Measurements from ENCODE around the gene KIF26A.
"Not testable (repeated sequence)": the region's sequence is repeated elsewhere in the genome, so short reads cannot be mapped to it uniquely, and the experiment has no call there.

Gene KIF26A

DNA sequence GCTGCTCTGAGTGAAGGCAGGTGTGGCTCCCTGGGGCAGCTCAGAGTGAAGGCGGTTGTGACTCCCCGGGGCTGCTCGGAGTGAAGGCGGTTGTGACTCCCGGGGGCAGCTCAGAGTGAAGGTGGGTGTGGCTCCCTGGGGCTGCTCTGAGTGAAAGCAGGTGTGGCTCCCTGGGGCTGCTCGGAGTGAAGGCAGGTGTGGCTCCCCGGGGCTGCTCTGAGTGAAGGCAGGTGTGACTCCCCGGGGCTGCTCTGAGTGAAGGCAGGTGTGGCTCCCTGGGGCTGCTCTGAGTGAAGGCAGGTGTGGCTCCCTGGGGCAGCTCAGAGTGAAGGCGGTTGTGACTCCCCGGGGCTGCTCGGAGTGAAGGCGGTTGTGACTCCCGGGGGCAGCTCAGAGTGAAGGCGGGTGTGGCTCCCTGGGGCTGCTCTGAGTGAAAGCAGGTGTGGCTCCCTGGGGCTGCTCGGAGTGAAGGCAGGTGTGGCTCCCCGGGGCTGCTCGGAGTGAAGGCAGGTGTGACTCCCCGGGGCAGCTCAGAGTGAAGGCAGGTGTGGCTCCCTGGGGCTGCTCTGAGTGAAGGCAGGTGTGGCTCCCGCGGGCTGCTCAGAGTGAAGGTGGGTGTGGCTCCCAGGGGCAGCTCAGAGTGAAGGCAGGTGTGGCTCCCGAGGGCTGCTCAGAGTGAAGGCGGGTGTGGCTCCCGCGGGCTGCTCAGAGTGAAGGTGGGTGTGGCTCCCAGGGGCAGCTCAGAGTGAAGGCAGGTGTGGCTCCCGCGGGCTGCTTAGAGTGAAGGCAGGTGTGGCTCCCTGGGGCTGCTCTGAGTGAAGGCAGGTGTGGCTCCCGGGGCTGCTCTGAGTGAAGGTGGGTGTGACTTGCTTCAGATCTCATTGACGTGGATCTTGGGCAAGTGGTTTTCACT, 87.1 kb downstream of the KIF26A start:
- DNase-seq, result not testable (repeated sequence)

- DNase-seq, result no peak
These were observed 88.3 kb downstream of the KIF26A start for GRCh38 chr14:104226421-104227383.

- no peak for DNase-seq
These were observed 89.4 kb downstream of the KIF26A start for GRCh38 chr14:104227806-104228205.

GRCh38 chr14:104228221-104228620, 89.8 kb downstream of the KIF26A start:
- no peak for DNase-seq

DNA sequence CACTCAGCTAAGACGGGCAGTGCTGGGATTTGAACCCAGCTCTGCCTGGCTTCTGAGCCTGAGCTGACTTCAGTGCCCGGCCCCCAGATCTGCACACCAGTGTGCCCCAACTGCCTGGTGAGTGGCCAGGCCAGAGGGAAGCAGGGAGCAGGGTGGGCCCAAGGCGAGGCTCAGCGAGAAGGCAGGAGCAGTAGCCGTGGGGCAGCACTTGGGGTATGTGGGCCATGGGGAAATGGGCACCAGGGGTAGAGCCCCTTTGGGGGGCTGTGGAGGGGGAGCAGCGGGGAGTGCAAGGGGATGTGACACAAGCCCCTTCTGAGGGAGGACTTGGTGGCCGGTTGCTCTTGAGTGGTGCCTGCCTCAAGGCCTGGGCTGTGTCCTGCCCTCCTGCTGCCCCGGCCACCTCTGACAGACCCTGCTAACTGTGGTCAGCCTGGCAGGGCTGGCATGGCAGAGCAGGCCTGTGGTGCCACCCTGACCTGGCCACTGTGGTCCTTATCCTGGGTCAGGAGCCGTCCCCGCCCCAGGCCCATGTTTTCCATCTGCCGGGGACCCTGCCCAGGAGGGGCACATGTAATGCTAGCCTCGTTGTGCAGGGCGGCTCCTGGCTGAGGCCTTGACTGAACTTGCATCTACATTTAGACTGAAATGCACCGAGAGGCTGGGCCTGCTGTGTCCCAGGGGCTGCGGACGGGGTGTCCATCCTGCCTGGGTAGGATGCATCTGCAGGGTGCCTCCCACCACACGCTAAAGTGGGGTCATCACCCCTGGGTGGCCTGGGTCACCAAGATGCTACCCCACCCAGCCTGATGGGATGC, 90.5 kb downstream of the KIF26A start:
- no peak for DNase-seq

DNA sequence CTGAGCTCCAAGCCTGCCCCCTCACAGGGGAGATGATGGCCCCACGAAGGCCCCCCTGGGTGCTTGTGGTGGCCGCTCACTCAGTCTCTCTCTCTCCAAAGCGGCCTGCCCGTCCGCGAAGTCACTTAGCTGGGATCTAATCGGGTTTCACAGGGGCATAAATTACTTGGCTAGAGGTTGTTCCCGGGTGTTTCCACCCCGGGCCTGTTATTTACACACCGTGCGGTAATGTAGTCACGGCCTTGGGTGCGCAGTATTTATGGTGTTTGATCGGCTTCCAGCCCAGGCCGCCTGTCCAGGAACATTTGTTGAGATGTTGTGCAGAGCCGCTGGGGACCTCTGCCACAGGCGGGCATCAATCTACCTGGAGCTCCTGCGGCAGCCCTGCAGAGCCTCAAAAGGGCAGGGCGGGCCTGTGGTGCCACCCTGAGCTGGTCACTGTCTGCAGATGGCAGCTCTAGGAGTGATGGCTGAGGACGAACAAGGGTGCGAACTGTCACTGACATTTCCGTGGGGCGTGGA, 91.2 kb downstream of the KIF26A start:
- no peak for DNase-seq

DNA sequence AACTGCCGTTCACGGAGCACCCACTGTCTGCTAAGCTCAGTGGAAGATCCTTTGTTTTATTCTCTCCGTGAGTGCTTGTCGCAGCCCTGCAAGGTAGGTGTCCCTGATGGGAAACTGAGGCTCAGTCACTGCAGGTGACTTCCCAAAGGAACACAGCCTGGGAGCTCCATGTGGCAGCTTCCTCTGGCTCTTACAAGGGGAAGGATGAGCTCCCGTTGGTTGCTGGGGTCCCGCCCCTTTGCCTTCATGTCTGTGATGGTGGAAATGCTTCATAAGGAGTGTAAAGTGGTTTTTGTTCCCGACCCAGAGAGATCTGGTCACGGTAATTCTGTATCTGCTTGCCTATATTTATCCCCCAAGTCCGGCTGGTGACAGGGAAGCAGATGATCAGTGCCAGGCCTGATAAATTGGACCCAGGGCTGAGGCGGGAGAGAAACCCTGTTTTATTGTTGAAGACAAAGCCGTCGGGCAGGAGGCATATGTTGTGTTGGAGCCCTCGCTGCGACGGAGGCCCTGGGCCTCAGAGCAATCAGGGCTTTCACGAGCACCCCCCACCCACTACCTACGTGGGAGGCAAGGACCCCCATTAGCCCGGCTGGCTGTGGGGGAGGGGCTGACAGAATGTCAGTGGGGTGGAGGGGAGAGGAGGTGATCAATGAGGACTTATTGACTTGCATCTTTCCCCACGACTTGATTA, 91.9 kb downstream of the KIF26A start:
- DNase-seq, result no peak
